Measurements from ENCODE around the gene KCNJ15.

The KCNJ15 gene

GRCh38 chr21:38300141-38300578 is 43.4 kb downstream of the KCNJ15 start:
- DNase-seq: no peak

- no peak for DNase-seq
Measured at GRCh38 chr21:38301321-38302214, 44.8 kb downstream of the KCNJ15 start.

- DNase-seq: no peak
Measured at GRCh38 chr21:38303300-38303699, 46.5 kb downstream of the KCNJ15 start.

- DNase-seq: no peak
Measured at GRCh38 chr21:38306433-38307141, 49.8 kb downstream of the KCNJ15 start.

GRCh38 chr21:38307771-38308531 is 51.2 kb downstream of the KCNJ15 start:
- no peak for DNase-seq

- no peak for DNase-seq
Measured at GRCh38 chr21:38308532-38309119, 51.8 kb downstream of the KCNJ15 start.

GRCh38 chr21:38310646-38311485 is 54.1 kb downstream of the KCNJ15 start:
- peak; percentile 92 for DNase-seq

- DNase-seq: peak; percentile 62
Measured at GRCh38 chr21:38311765-38312164, 55.0 kb downstream of the KCNJ15 start.

- no peak for DNase-seq
Measured at GRCh38 chr21:38312822-38313221, 56.0 kb downstream of the KCNJ15 start.

GRCh38 chr21:38314558-38314957 is 57.8 kb downstream of the KCNJ15 start:
- DNase-seq: no peak

- no peak for DNase-seq
Measured at GRCh38 chr21:38315122-38315521, 58.3 kb downstream of the KCNJ15 start.

GRCh38 chr21:38319781-38320180 is 63.0 kb downstream of the KCNJ15 start:
- DNase-seq: no peak

GRCh38 chr21:38321568-38321967 is 64.8 kb downstream of the KCNJ15 start:
- DNase-seq: no peak

GRCh38 chr21:38322311-38322950 is 65.6 kb downstream of the KCNJ15 start:
- no peak for DNase-seq

GRCh38 chr21:38323721-38324531 is 67.1 kb downstream of the KCNJ15 start:
- DNase-seq: peak; percentile 68

- no peak for DNase-seq
Measured at GRCh38 chr21:38325216-38325615, 68.4 kb downstream of the KCNJ15 start.

- no peak for DNase-seq
Measured at GRCh38 chr21:38325731-38326420, 69.1 kb downstream of the KCNJ15 start.

GRCh38 chr21:38326429-38326828 is 69.6 kb downstream of the KCNJ15 start:
- no peak for DNase-seq

- peak; percentile 31 for DNase-seq
Measured at GRCh38 chr21:38326899-38327298, 70.1 kb downstream of the KCNJ15 start.

- DNase-seq: no peak
Measured at GRCh38 chr21:38327984-38328383, 71.2 kb downstream of the KCNJ15 start.

Data from NCI-H1092 (cell line).